HL-60 (cell line): ENCODE measurements around the gene KRT2.

Experiments used
- DNase-seq, 2 experiments: peaks; one replicate each; pipeline ENCODE4 v3.0.0-alpha.2; 2010 to 2020; ENCODE audit warnings: low read depth in 1 of 2, low spot score in 1 of 2
- H3K27ac ChIP-seq: fragments of 250-450 bp; sonication (Bioruptor Pico); replicated peaks from 2 replicates; pipeline ENCODE4 v1.5.1; 2020; ENCODE audit warnings: mild to moderate bottlenecking, moderate library complexity
- H3K27me3 ChIP-seq: fragments of 250-450 bp; sonication (Bioruptor Pico); 2 replicates; pipeline ENCODE4 v1.5.1; 2021; ENCODE audit warnings: mild to moderate bottlenecking, moderate library complexity; ENCODE audit not compliant: insufficient read depth, poor library complexity, severe bottlenecking
- H3K4me3 ChIP-seq: replicated peaks from 2 replicates; pipeline ENCODE4 v1.5.1; 2011; ENCODE audit warnings: mild to moderate bottlenecking, control low read depth, low read length; ENCODE audit not compliant: insufficient read depth
- CTCF ChIP-seq: IDR thresholded peaks from one replicate; pipeline ENCODE4 v1.5.1; 2011; ENCODE audit warnings: low read length, control low read depth, inconsistent platforms; ENCODE audit not compliant: insufficient read depth
- GABPA ChIP-seq: IDR thresholded peaks from 2 replicates; pipeline ENCODE4 v1.6.1; 2012; ENCODE audit warnings: low read depth
- POLR2AphosphoS5 ChIP-seq: IDR thresholded peaks from 2 replicates; pipeline ENCODE4 v1.6.1; 2012; ENCODE audit warnings: low read depth
- REST ChIP-seq: IDR thresholded peaks from 2 replicates; pipeline ENCODE4 v1.6.1; 2012; ENCODE audit warnings: low read depth; ENCODE audit not compliant: insufficient replicate concordance
- SPI1 ChIP-seq: IDR thresholded peaks from 2 replicates; pipeline ENCODE4 v1.6.1; 2012; ENCODE audit warnings: low read depth, mild to moderate bottlenecking, borderline replicate concordance

The KRT2 gene

GRCh38 chr12:52667509-52667908 is 15.5 kb upstream of the KRT2 start:
- DNase-seq: no peak
- no peak overlapping the region for H3K4me3 ChIP-seq
- TF ChIP-seq GABPA: no peak
- no peak for TF ChIP-seq REST
- no peak for TF ChIP-seq POLR2AphosphoS5
- no peak for TF ChIP-seq CTCF
- no peak for TF ChIP-seq SPI1
- peaks cover 2% of the 10 kb centered on the region for H3K27me3 ChIP-seq
- H3K27ac ChIP-seq: no peak overlapping the region

- no peak for TF ChIP-seq SPI1
- TF ChIP-seq GABPA: no peak
- no peak for TF ChIP-seq CTCF
- TF ChIP-seq POLR2AphosphoS5: no peak
- TF ChIP-seq REST: no peak
- no peak overlapping the region for H3K27ac ChIP-seq
- DNase-seq: no peak
- no peak overlapping the region for H3K4me3 ChIP-seq
- peaks cover 2% of the 10 kb centered on the region for H3K27me3 ChIP-seq
These were observed 14.5 kb upstream of the KRT2 start for GRCh38 chr12:52666471-52666870.

GRCh38 chr12:52663420-52663819 is 11.4 kb upstream of the KRT2 start:
- no peak overlapping the region for H3K4me3 ChIP-seq
- peaks cover 2% of the 10 kb centered on the region for H3K27me3 ChIP-seq
- no peak for DNase-seq
- H3K27ac ChIP-seq: no peak overlapping the region
- no peak for TF ChIP-seq REST
- TF ChIP-seq GABPA: no peak
- TF ChIP-seq SPI1: no peak
- TF ChIP-seq POLR2AphosphoS5: no peak
- no peak for TF ChIP-seq CTCF
